ENCODE results near the gene CPEB2.

CPEB2 gene

GRCh38 chr4:15025693-15026092 is 23.4 kb downstream of the CPEB2 start:
- H3K36me3 ChIP-seq (replicated peaks in 1 of 2; ENCODE audit: control insufficient read depth in 2 of 2, insufficient read depth in 2 of 2, low read length in 2 of 2) = no peaks in the 10 kb centered on the region
- H3K14ac ChIP-seq (ENCODE audit: low read length) = no peak overlapping the region
- no peaks in the 10 kb centered on the region for H3K79me1 ChIP-seq (ENCODE audit: low read depth, low read length)
- WGBS, 2 donors (ENCODE audit: extremely low coverage in 2 of 2, insufficient read length in 2 of 2, insufficient replicate concordance in 1 of 2) = no CpG with 5 or more reads among the region's 5 CpGs
- H3K4me3 ChIP-seq (ENCODE audit: low read length in 2 of 2) = no peak overlapping the region
- H2BK120ac ChIP-seq (ENCODE audit: low read depth, low read length) = no peak overlapping the region
- H4K91ac ChIP-seq (ENCODE audit: low read depth, low read length, poor library complexity) = no peak overlapping the region
- no peak overlapping the region for H2BK15ac ChIP-seq (ENCODE audit: low read length)
- no peak overlapping the region for H3K27ac ChIP-seq (replicated peaks; ENCODE audit: low read length)
- H2BK12ac ChIP-seq (ENCODE audit: low read length) = no peak overlapping the region
- no peak overlapping the region for H3K18ac ChIP-seq (ENCODE audit: low read length)
- H3K27me3 ChIP-seq (ENCODE audit: control insufficient read depth in 3 of 3, insufficient read depth in 3 of 3, low read depth in 1 of 3, low read length in 3 of 3) = no peaks in the 10 kb centered on the region
- DNase-seq (ENCODE audit: low spot score) = no peak
- no peak overlapping the region for H2AK5ac ChIP-seq (ENCODE audit: low read depth, low read length)
- no peak overlapping the region for H3K9ac ChIP-seq (ENCODE audit: low read depth, low read length, poor library complexity)
- no peak overlapping the region for H3K4ac ChIP-seq (ENCODE audit: low read length)
- no peak overlapping the region for H3K4me2 ChIP-seq (ENCODE audit: insufficient read depth, low read length, poor library complexity, severe bottlenecking)
- no peak overlapping the region for H2AFZ ChIP-seq (ENCODE audit: low read length)
- H2BK5ac ChIP-seq (ENCODE audit: low read length) = no peak overlapping the region
- no peaks in the 10 kb centered on the region for H3K4me1 ChIP-seq (ENCODE audit: control insufficient read depth in 2 of 2, insufficient read depth in 1 of 2, low read depth in 1 of 2, low read length in 2 of 2)
- H3K9me3 ChIP-seq (replicated peaks in 1 of 2; ENCODE audit: control insufficient read depth in 2 of 2, insufficient read depth in 1 of 2, low read depth in 1 of 2, low read length in 2 of 2) = no peaks in the 10 kb centered on the region
- H3K23ac ChIP-seq (ENCODE audit: low read depth, low read length, poor library complexity) = no peak overlapping the region
- no peak overlapping the region for H4K8ac ChIP-seq (ENCODE audit: low read depth, low read length)

GRCh38 chr4:15027921-15028435 is 25.7 kb downstream of the CPEB2 start:
- H3K27ac ChIP-seq (replicated peaks; ENCODE audit: low read length) = no peak overlapping the region
- H3K79me1 ChIP-seq (ENCODE audit: low read depth, low read length) = no peaks in the 10 kb centered on the region
- H3K9me3 ChIP-seq (replicated peaks in 1 of 2; ENCODE audit: control insufficient read depth in 2 of 2, insufficient read depth in 1 of 2, low read depth in 1 of 2, low read length in 2 of 2) = no peaks in the 10 kb centered on the region
- H3K4me3 ChIP-seq (ENCODE audit: low read length in 2 of 2) = no peak overlapping the region
- no peak overlapping the region for H3K4ac ChIP-seq (ENCODE audit: low read length)
- H3K18ac ChIP-seq (ENCODE audit: low read length) = no peak overlapping the region
- H3K27me3 ChIP-seq (ENCODE audit: control insufficient read depth in 3 of 3, insufficient read depth in 3 of 3, low read depth in 1 of 3, low read length in 3 of 3) = no peaks in the 10 kb centered on the region
- no peak overlapping the region for H2BK15ac ChIP-seq (ENCODE audit: low read length)
- H3K14ac ChIP-seq (ENCODE audit: low read length) = no peak overlapping the region
- H2BK120ac ChIP-seq (ENCODE audit: low read depth, low read length) = no peak overlapping the region
- DNase-seq (ENCODE audit: low spot score) = no peak
- H3K36me3 ChIP-seq (replicated peaks in 1 of 2; ENCODE audit: control insufficient read depth in 2 of 2, insufficient read depth in 2 of 2, low read length in 2 of 2) = no peaks in the 10 kb centered on the region
- H4K91ac ChIP-seq (ENCODE audit: low read depth, low read length, poor library complexity) = no peak overlapping the region
- no peaks in the 10 kb centered on the region for H3K4me1 ChIP-seq (ENCODE audit: control insufficient read depth in 2 of 2, insufficient read depth in 1 of 2, low read depth in 1 of 2, low read length in 2 of 2)
- H2AFZ ChIP-seq (ENCODE audit: low read length) = no peak overlapping the region
- no peak overlapping the region for H2BK5ac ChIP-seq (ENCODE audit: low read length)
- no peak overlapping the region for H3K4me2 ChIP-seq (ENCODE audit: insufficient read depth, low read length, poor library complexity, severe bottlenecking)
- WGBS, 2 donors (ENCODE audit: extremely low coverage in 2 of 2, insufficient read length in 2 of 2, insufficient replicate concordance in 1 of 2) = no CpG with 5 or more reads among the region's 1 CpG
- H3K23ac ChIP-seq (ENCODE audit: low read depth, low read length, poor library complexity) = no peak overlapping the region
- no peak overlapping the region for H2BK12ac ChIP-seq (ENCODE audit: low read length)
- H3K9ac ChIP-seq (ENCODE audit: low read depth, low read length, poor library complexity) = no peak overlapping the region
- H4K8ac ChIP-seq (ENCODE audit: low read depth, low read length) = no peak overlapping the region
- no peak overlapping the region for H2AK5ac ChIP-seq (ENCODE audit: low read depth, low read length)

- no peaks in the 10 kb centered on the region for H3K79me1 ChIP-seq (ENCODE audit: low read depth, low read length)
- no peak overlapping the region for H3K27ac ChIP-seq (replicated peaks; ENCODE audit: low read length)
- no peak overlapping the region for H2BK15ac ChIP-seq (ENCODE audit: low read length)
- H3K9ac ChIP-seq (ENCODE audit: low read depth, low read length, poor library complexity) = no peak overlapping the region
- WGBS, 2 donors (ENCODE audit: extremely low coverage in 2 of 2, insufficient read length in 2 of 2, insufficient replicate concordance in 1 of 2) = no CpG with 5 or more reads among the region's 2 CpGs
- H3K18ac ChIP-seq (ENCODE audit: low read length) = no peak overlapping the region
- H4K91ac ChIP-seq (ENCODE audit: low read depth, low read length, poor library complexity) = no peak overlapping the region
- H3K4me3 ChIP-seq (ENCODE audit: low read length in 2 of 2) = no peak overlapping the region
- no peaks in the 10 kb centered on the region for H3K36me3 ChIP-seq (replicated peaks in 1 of 2; ENCODE audit: control insufficient read depth in 2 of 2, insufficient read depth in 2 of 2, low read length in 2 of 2)
- H3K23ac ChIP-seq (ENCODE audit: low read depth, low read length, poor library complexity) = no peak overlapping the region
- H3K9me3 ChIP-seq (replicated peaks in 1 of 2; ENCODE audit: control insufficient read depth in 2 of 2, insufficient read depth in 1 of 2, low read depth in 1 of 2, low read length in 2 of 2) = peaks cover 0 to 3% of the 10 kb centered on the region in 2 donors
- H3K14ac ChIP-seq (ENCODE audit: low read length) = no peak overlapping the region
- DNase-seq (ENCODE audit: low spot score) = no peak
- no peak overlapping the region for H2AK5ac ChIP-seq (ENCODE audit: low read depth, low read length)
- H2BK5ac ChIP-seq (ENCODE audit: low read length) = no peak overlapping the region
- no peak overlapping the region for H2BK120ac ChIP-seq (ENCODE audit: low read depth, low read length)
- no peaks in the 10 kb centered on the region for H3K27me3 ChIP-seq (ENCODE audit: control insufficient read depth in 3 of 3, insufficient read depth in 3 of 3, low read depth in 1 of 3, low read length in 3 of 3)
- no peak overlapping the region for H2BK12ac ChIP-seq (ENCODE audit: low read length)
- H3K4me2 ChIP-seq (ENCODE audit: insufficient read depth, low read length, poor library complexity, severe bottlenecking) = no peak overlapping the region
- H2AFZ ChIP-seq (ENCODE audit: low read length) = no peak overlapping the region
- no peak overlapping the region for H4K8ac ChIP-seq (ENCODE audit: low read depth, low read length)
- no peak overlapping the region for H3K4ac ChIP-seq (ENCODE audit: low read length)
- H3K4me1 ChIP-seq (ENCODE audit: control insufficient read depth in 2 of 2, insufficient read depth in 1 of 2, low read depth in 1 of 2, low read length in 2 of 2) = no peaks in the 10 kb centered on the region
Measured at GRCh38 chr4:15031197-15031596, 28.9 kb downstream of the CPEB2 start.

GRCh38 chr4:15031993-15032675 is 29.9 kb downstream of the CPEB2 start:
- Histone ChIP-seq H3K9ac (ENCODE audit: low read depth, low read length, poor library complexity) (no peak overlapping the region), H3K79me1 (ENCODE audit: low read depth, low read length) (no peaks in the 10 kb centered on the region), H3K27ac (replicated peaks; ENCODE audit: low read length) (no peak overlapping the region), H3K9me3 (replicated peaks in 1 of 2; ENCODE audit: control insufficient read depth in 2 of 2, insufficient read depth in 1 of 2, low read depth in 1 of 2, low read length in 2 of 2) (peaks cover 0 to 3% of the 10 kb centered on the region in 2 donors), H3K14ac (ENCODE audit: low read length) (no peak overlapping the region), H3K18ac (ENCODE audit: low read length) (no peak overlapping the region), H2AFZ (ENCODE audit: low read length) (no peak overlapping the region), H2AK5ac (ENCODE audit: low read depth, low read length) (no peak overlapping the region), H3K4me1 (ENCODE audit: control insufficient read depth in 2 of 2, insufficient read depth in 1 of 2, low read depth in 1 of 2, low read length in 2 of 2) (no peaks in the 10 kb centered on the region), H2BK5ac (ENCODE audit: low read length) (no peak overlapping the region), H2BK120ac (ENCODE audit: low read depth, low read length) (no peak overlapping the region), H2BK12ac (ENCODE audit: low read length) (no peak overlapping the region), H3K4me2 (ENCODE audit: insufficient read depth, low read length, poor library complexity, severe bottlenecking) (no peak overlapping the region), H3K36me3 (replicated peaks in 1 of 2; ENCODE audit: control insufficient read depth in 2 of 2, insufficient read depth in 2 of 2, low read length in 2 of 2) (no peaks in the 10 kb centered on the region), H3K4me3 (ENCODE audit: low read length in 2 of 2) (no peak overlapping the region), H4K8ac (ENCODE audit: low read depth, low read length) (no peak overlapping the region), H2BK15ac (ENCODE audit: low read length) (no peak overlapping the region), H4K91ac (ENCODE audit: low read depth, low read length, poor library complexity) (no peak overlapping the region), H3K27me3 (ENCODE audit: control insufficient read depth in 3 of 3, insufficient read depth in 3 of 3, low read depth in 1 of 3, low read length in 3 of 3) (no peaks in the 10 kb centered on the region), H3K23ac (ENCODE audit: low read depth, low read length, poor library complexity) (no peak overlapping the region), H3K4ac (ENCODE audit: low read length) (no peak overlapping the region)
- no peak for DNase-seq (ENCODE audit: low spot score)
- WGBS, 2 donors (ENCODE audit: extremely low coverage in 2 of 2, insufficient read length in 2 of 2, insufficient replicate concordance in 1 of 2) = no CpG with 5 or more reads among the region's 2 CpGs
